PC-3 (cell line): Measurements from ENCODE around the gene PPY. TPM values are rescaled to one million over a fixed set of nuclear protein-coding genes. Genes with fewer than 3 reads are reported as not detected.

Source experiments
- ATAC-seq: fragments of 200-7000 bp; cut with Tn5 transposase; 2 replicates; pipeline ENCODE4 v1.9.1; 2020; ENCODE audit warnings: mild to moderate bottlenecking, moderate library complexity
- BruUV-seq: library from RNA; stranded (reverse); fragments of 400-500 nt; replicated peaks from 2 replicates; lab custom pipeline; 2021; lab: Mats Ljungman, UMichigan
- CTCF ChIA-PET: fragments of 300-600 bp; sonication (Branson Sonifier 250); formaldehyde crosslinking; loops from one replicate; lab custom pipeline; 2022; ENCODE audit warnings: antibody characterized with exemption; lab: Charles Lee
- POLR2A ChIA-PET: fragments of 300-600 bp; sonication (Branson Sonifier 250); formaldehyde crosslinking; loops from one replicate; lab custom pipeline; 2022; ENCODE audit warnings: antibody characterized with exemption; ENCODE audit not compliant: unreplicated experiment; lab: Charles Lee
- DNase-seq: peaks from one replicate; pipeline ENCODE4 v3.0.0-alpha.2; 2015
- H2AFZ ChIP-seq: fragments of 300-600 bp; sonication (generic); 2 replicates; pipeline ENCODE4 v1.6.0; 2016; ENCODE audit warnings: antibody characterized with exemption, low read length
- H3F3A ChIP-seq: fragments of 300-600 bp; sonication (generic); one replicate; pipeline ENCODE4 v1.6.0; 2017; ENCODE audit warnings: antibody characterized with exemption, low read length, control low read depth, mild to moderate bottlenecking; ENCODE audit not compliant: unreplicated experiment
- H3K27ac ChIP-seq: fragments of 300-600 bp; sonication (generic); 2 replicates; pipeline ENCODE4 v1.5.1; 2016; ENCODE audit warnings: mild to moderate bottlenecking, low read length
- H3K27me3 ChIP-seq: fragments of 300-600 bp; sonication (generic); 2 replicates; pipeline ENCODE4 v1.6.1; 2016; ENCODE audit warnings: low read length, mixed read lengths
- H3K36me3 ChIP-seq: fragments of 300-600 bp; sonication (generic); 2 replicates; pipeline ENCODE4 v1.6.1; 2016; ENCODE audit warnings: low read depth, mixed run types, low read length, mixed read lengths
- H3K4me1 ChIP-seq: fragments of 300-600 bp; sonication (generic); 2 replicates; pipeline ENCODE4 v1.5.1; 2016; ENCODE audit warnings: low read length; ENCODE audit not compliant: insufficient read depth
- H3K4me2 ChIP-seq: fragments of 300-600 bp; sonication (generic); 2 replicates; pipeline ENCODE4 v1.6.0; 2016; ENCODE audit warnings: low read length
- H3K4me3 ChIP-seq: fragments of 300-600 bp; sonication (generic); 2 replicates; pipeline ENCODE4 v1.5.1; 2016; ENCODE audit warnings: mild to moderate bottlenecking, low read length, mixed read lengths
- H3K79me2 ChIP-seq: fragments of 300-600 bp; sonication (generic); 2 replicates; pipeline ENCODE4 v1.6.1; 2017; ENCODE audit warnings: low read length, mixed read lengths
- H3K9ac ChIP-seq: fragments of 300-600 bp; sonication (generic); 2 replicates; pipeline ENCODE4 v1.6.0; 2016; ENCODE audit warnings: mild to moderate bottlenecking, low read length
- H3K9me2 ChIP-seq: fragments of 300-600 bp; sonication (generic); replicated peaks from 2 replicates; pipeline ENCODE4 v1.6.1; 2016; ENCODE audit warnings: mixed run types, low read length, mixed read lengths
- H3K9me3 ChIP-seq: fragments of 300-600 bp; sonication (generic); 2 replicates; pipeline ENCODE4 v1.6.1; 2016; ENCODE audit warnings: low read length, mixed read lengths
- H4K20me1 ChIP-seq: fragments of 300-600 bp; sonication (generic); 2 replicates; pipeline ENCODE4 v1.6.1; 2016; ENCODE audit warnings: low read length, mixed read lengths
- CTCF ChIP-seq: fragments of 300-600 bp; sonication (generic); conservative IDR thresholded peaks from 2 replicates; pipeline ENCODE4 v1.5.1; 2017; ENCODE audit warnings: antibody characterized with exemption, low read depth, mild to moderate bottlenecking, low read length
- EZH2 ChIP-seq: fragments of 300-600 bp; sonication (generic); IDR thresholded peaks from one replicate; pipeline ENCODE4 v1.6.1; 2017; ENCODE audit warnings: antibody characterized with exemption, mild to moderate bottlenecking, low read length; ENCODE audit not compliant: unreplicated experiment
- EZH2phosphoT487 ChIP-seq: fragments of 300-600 bp; sonication (generic); IDR thresholded peaks from 2 replicates; pipeline ENCODE4 v1.6.1; 2018; ENCODE audit warnings: mild to moderate bottlenecking, antibody characterized with exemption, low read length, borderline replicate concordance
- intact Hi-C: fragments of 100-400 bp; cut with micrococcal nuclease; formaldehyde crosslinking; loops from 2 replicates; pipeline ENCODE4 v1.9.0; 2023
- total RNA-seq: library from RNA; depleted of rRNA; stranded (reverse); fragments of >200 nt; gene quantifications from 2 replicates; pipeline ENCODE4 v1.2.3, GENCODE V29; 2014

The PPY gene
- total RNA-seq, 1 experiment from 2014 or later: not detected

DNA sequence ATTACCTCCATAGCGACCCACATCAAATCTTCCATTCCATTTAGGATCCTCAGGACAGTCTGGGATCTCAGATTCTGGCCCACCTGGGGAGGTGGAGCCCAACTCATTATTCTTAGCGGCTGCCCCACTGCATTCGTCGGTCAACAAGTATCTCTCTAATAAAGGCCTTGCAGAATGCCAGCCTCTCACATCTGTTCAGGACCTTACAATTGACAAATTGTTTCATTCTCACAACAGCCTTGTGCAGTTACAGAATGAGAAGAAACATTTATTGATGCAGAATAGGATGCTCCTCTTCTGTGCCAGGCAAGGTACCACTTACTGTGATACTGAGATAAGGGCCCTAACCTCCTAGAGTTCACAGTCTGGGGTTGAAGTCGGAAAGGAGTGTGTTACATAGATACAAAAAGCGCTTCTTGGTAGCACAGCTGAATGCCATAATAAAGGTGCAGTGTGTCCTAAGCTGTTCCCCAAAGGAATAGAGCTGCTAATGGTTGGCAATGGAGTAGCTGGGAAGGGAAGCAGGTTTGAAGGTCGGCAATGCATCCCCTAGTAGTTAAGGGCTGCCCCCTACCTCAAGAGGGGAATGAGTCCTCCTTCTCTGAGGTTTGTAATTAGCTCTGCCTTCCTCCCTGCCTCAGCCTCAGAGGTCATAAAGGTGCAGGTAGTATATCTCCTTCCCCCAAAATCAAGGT lies 32.6 kb downstream of the PPY start:
- no peaks in the 10 kb centered on the region for H3K9me2 ChIP-seq
- intact Hi-C loops: loop anchor here (1.0 kb wide), 1 partner anchor 86 kb away; no protein-coding TSS in a partner anchor
- H3K4me3 ChIP-seq: no peak overlapping the region
- peaks cover 50% of the 10 kb centered on the region for H3K27me3 ChIP-seq
- H2AFZ ChIP-seq: no peak overlapping the region
- no peak overlapping the region for H3K27ac ChIP-seq
- no peak for DNase-seq
- no TSS peak for BruUV-seq
- no peaks in the 10 kb centered on the region for H3K4me1 ChIP-seq
- no peaks in the 10 kb centered on the region for H3K79me2 ChIP-seq
- H3K9me3 ChIP-seq: no peaks in the 10 kb centered on the region
- ChIA-PET CTCF (interaction anchor here (0.7 to 1.3 kb wide), 4 partner anchors 16 to 157 kb away, joined by 3 to 8 read pairs (median 6); no protein-coding TSS in a partner anchor), POLR2A (interaction anchor here (0.7 kb wide), 1 partner anchor 912 kb away, joined by 3 read pairs; no protein-coding TSS in a partner anchor)
- TF ChIP-seq EZH2 (no peak), CTCF (no peak), EZH2phosphoT487 (no peak)
- H3K9ac ChIP-seq: no peak overlapping the region
- ATAC-seq: no peak
- H3K4me2 ChIP-seq: no peak overlapping the region
- no peaks in the 10 kb centered on the region for H3K36me3 ChIP-seq
- no peaks in the 10 kb centered on the region for H3F3A ChIP-seq
- no peaks in the 10 kb centered on the region for H4K20me1 ChIP-seq

DNA sequence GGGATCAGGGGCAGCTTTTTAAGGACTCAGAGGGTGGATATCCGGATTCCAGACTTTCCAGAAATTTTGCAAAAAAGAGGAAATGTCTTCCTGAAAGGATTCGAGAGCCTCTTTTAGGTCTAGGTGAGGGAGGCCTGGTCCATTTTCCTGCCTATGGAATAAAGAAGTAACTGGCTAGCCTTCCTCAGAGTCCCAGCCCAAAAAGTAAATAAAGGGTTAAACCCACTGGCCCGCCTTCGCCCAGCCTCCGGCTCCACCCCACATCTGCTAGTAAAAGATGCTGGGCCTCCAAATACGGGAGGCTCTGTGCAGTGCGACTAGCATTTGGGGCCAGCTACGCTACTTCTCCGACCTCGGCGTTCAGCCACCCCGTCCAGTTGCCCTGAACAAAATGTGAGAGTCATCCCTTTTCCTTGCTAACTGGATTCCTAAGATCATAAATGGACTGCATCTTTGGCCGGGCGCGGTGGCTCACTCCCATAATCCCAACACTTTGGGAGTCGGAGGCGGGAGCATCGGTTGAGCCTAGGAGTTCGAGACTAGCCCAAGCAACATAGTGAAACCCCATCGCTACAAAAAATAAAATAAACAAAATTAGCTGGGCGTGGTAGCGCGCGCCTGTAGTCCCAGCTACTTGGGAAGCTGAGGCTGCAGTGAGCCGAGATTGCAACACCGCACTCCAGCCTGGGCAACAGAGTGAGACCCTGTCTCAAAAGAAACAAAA lies 34.1 kb downstream of the PPY start:
- H3K4me1 ChIP-seq: no peaks in the 10 kb centered on the region
- no peaks in the 10 kb centered on the region for H3F3A ChIP-seq
- no peaks in the 10 kb centered on the region for H3K9me3 ChIP-seq
- no peak overlapping the region for H2AFZ ChIP-seq
- ChIA-PET POLR2A (no interaction called here), CTCF (no interaction called here)
- intact Hi-C loops: no loop called here
- H3K27ac ChIP-seq: no peak overlapping the region
- H3K4me3 ChIP-seq: no peak overlapping the region
- DNase-seq: no peak
- H3K9ac ChIP-seq: no peak overlapping the region
- H3K79me2 ChIP-seq: no peaks in the 10 kb centered on the region
- H3K4me2 ChIP-seq: no peak overlapping the region
- H4K20me1 ChIP-seq: no peaks in the 10 kb centered on the region
- H3K36me3 ChIP-seq: no peaks in the 10 kb centered on the region
- H3K9me2 ChIP-seq: no peaks in the 10 kb centered on the region
- TF ChIP-seq EZH2: no peak
- no peak for TF ChIP-seq EZH2phosphoT487
- no peak for TF ChIP-seq CTCF
- BruUV-seq: no TSS peak
- ATAC-seq: no peak; the same call in 1 of the 2 replicates
- H3K27me3 ChIP-seq: peaks cover 40% of the 10 kb centered on the region
